Mammary epithelial cell (primary cell): ENCODE results near the gene UHRF2.

ENCODE experiments used
- EZH2 ChIP-seq: IDR thresholded peaks from 2 replicates; pipeline ENCODE4 v1.6.1; 2012; ENCODE audit warnings: low read length, inconsistent platforms, borderline replicate concordance
- TF ChIP-seq, protein P1 (sequence below), 2 donors: IDR thresholded peaks in 1 of 2; conservative IDR thresholded peaks in 1 of 2; 2 replicates each; pipeline ENCODE4 v1.5.1; 2011 to 2012; ENCODE audit warnings: inconsistent platforms in 2 of 2, low read length in 2 of 2, mild to moderate bottlenecking in 2 of 2, control low read depth in 1 of 2, low read depth in 1 of 2; ENCODE audit not compliant: insufficient read depth in 1 of 2; ENCODE audit errors: extremely low read depth in 1 of 2

- TF ChIP-seq EZH2 = no peak
- TF ChIP-seq, protein P1, sequence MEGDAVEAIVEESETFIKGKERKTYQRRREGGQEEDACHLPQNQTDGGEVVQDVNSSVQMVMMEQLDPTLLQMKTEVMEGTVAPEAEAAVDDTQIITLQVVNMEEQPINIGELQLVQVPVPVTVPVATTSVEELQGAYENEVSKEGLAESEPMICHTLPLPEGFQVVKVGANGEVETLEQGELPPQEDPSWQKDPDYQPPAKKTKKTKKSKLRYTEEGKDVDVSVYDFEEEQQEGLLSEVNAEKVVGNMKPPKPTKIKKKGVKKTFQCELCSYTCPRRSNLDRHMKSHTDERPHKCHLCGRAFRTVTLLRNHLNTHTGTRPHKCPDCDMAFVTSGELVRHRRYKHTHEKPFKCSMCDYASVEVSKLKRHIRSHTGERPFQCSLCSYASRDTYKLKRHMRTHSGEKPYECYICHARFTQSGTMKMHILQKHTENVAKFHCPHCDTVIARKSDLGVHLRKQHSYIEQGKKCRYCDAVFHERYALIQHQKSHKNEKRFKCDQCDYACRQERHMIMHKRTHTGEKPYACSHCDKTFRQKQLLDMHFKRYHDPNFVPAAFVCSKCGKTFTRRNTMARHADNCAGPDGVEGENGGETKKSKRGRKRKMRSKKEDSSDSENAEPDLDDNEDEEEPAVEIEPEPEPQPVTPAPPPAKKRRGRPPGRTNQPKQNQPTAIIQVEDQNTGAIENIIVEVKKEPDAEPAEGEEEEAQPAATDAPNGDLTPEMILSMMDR (conservative IDR thresholded peaks at IDR 0.05 in 1 of 2, IDR thresholded peaks at IDR 0.05 in 1 of 2; ENCODE audit: extremely low read depth in 1 of 2, insufficient read depth in 1 of 2, low read depth in 1 of 2, low read length in 2 of 2) = no peak
Measured at GRCh38 chr9:6368831-6369230, 44.2 kb upstream of the UHRF2 start.
